H1 (cell line): Measurements from ENCODE around the gene PCDH9. TPM values are rescaled to one million over a fixed set of nuclear protein-coding genes. Genes with fewer than 3 reads are reported as not detected.
A peak's percentile ranks its signal among the peaks of the same experiment; 100 is the strongest.

Experiments used
- ASH2L ChIP-seq: fragments of 200-600, 300-600 bp; sonication (generic); IDR thresholded peaks from one replicate; pipeline ENCODE4 v1.7.1; 2017; ENCODE audit warnings: low read length
- ATF2 ChIP-seq: IDR thresholded peaks from 2 replicates; pipeline ENCODE4 v1.6.1; 2012; ENCODE audit warnings: low read length, inconsistent platforms
- BACH1 ChIP-seq: IDR thresholded peaks from 2 replicates; pipeline ENCODE4 v1.6.1; 2012; ENCODE audit warnings: low read length, improper control_type of control experiment
- BRCA1 ChIP-seq: IDR thresholded peaks from 2 replicates; pipeline ENCODE4 v1.6.1; 2012; ENCODE audit warnings: low read depth, low read length, improper control_type of control experiment
- CEBPB ChIP-seq: IDR thresholded peaks from 2 replicates; pipeline ENCODE4 v1.6.1; 2012; ENCODE audit warnings: low read depth, low read length
- CTBP2 ChIP-seq: IDR thresholded peaks from 2 replicates; pipeline ENCODE4 v1.7.0; 2011; ENCODE audit warnings: borderline replicate concordance, mild to moderate bottlenecking, moderate library complexity, mixed read lengths, low read length; ENCODE audit not compliant: insufficient read depth, insufficient read length
- HDAC2 ChIP-seq, 2 experiments: fragments of 300-600 bp in 1 of 2; sonication (generic) in 1 of 2; IDR thresholded peaks; 2 replicates each; pipeline ENCODE4 v1.6.1; 2011 to 2012; ENCODE audit warnings: low read depth in 2 of 2, low read length in 2 of 2, mild to moderate bottlenecking in 2 of 2, moderate library complexity in 2 of 2, borderline replicate concordance in 1 of 2, inconsistent platforms in 1 of 2
- HDAC6 ChIP-seq: IDR thresholded peaks from one replicate; pipeline ENCODE4 v1.7.1; 2012; ENCODE audit warnings: low read depth, mild to moderate bottlenecking, inconsistent platforms, low read length, moderate library complexity
- JUN ChIP-seq: IDR thresholded peaks from 2 replicates; pipeline ENCODE4 v1.6.1; 2011; ENCODE audit warnings: low read depth, mild to moderate bottlenecking, improper control_type of control experiment, low read length
- POLR2AphosphoS5 ChIP-seq: IDR thresholded peaks from 2 replicates; pipeline ENCODE4 v1.6.1; 2011; ENCODE audit warnings: low read depth, low read length
- POU5F1 ChIP-seq: IDR thresholded peaks from 2 replicates; pipeline ENCODE4 v1.6.1; 2011; ENCODE audit warnings: low read depth, mild to moderate bottlenecking, low read length, moderate library complexity
- RAD21 ChIP-seq, 2 experiments: IDR thresholded peaks in 1 of 2; conservative IDR thresholded peaks in 1 of 2; 2 replicates each; pipeline ENCODE4 v1.6.1; 2011; ENCODE audit warnings: low read depth in 2 of 2, low read length in 2 of 2, improper control_type of control experiment in 1 of 2, inconsistent platforms in 1 of 2, mild to moderate bottlenecking in 1 of 2, moderate library complexity in 1 of 2
- RBBP5 ChIP-seq: IDR thresholded peaks from 2 replicates; pipeline ENCODE4 v1.7.1; 2012; ENCODE audit warnings: low read depth, mild to moderate bottlenecking, inconsistent platforms, low read length, moderate library complexity, borderline replicate concordance
- RXRA ChIP-seq: IDR thresholded peaks from 2 replicates; pipeline ENCODE4 v1.6.1; 2011; ENCODE audit warnings: low read depth, mild to moderate bottlenecking, low read length, moderate library complexity; ENCODE audit not compliant: insufficient read depth
- SIN3A ChIP-seq, 2 experiments: IDR thresholded peaks in 1 of 2; conservative IDR thresholded peaks in 1 of 2; 2 replicates each; pipeline ENCODE4 v1.6.1; 2011 to 2012; ENCODE audit warnings: low read length in 2 of 2, improper control_type of control experiment in 1 of 2, low read depth in 1 of 2, mild to moderate bottlenecking in 1 of 2
- SP1 ChIP-seq: IDR thresholded peaks from 2 replicates; pipeline ENCODE4 v1.6.1; 2011; ENCODE audit warnings: low read depth, low read length
- TBP ChIP-seq: IDR thresholded peaks from 2 replicates; pipeline ENCODE4 v1.6.1; 2011; ENCODE audit warnings: low read depth, low read length, improper control_type of control experiment
- polyA plus RNA-seq, 7 experiments: library from polyadenylated mRNA; depleted of rRNA in 3 of 7; stranded (reverse) in 5 of 7; unstranded in 2 of 7; fragments of >200 nt in 5 of 7; fragments of 200-250 nt in 2 of 7; gene quantifications; 1 replicate in 5 of 7; 2 replicates in 1 of 7; 4 replicates in 1 of 7; pipeline versions ENCODE4 v1.2.1 to v1.2.3, GENCODE V29; 2011 to 2013; ENCODE audit warnings: missing spikeins in 2 of 7, mixed read lengths in 2 of 7
- total RNA-seq: library from RNA; stranded (reverse); fragmentation: NEBNext Ultra II Directional; extraction: Animal tissue kit (Norgen Biotek cat#: 25700); gene quantifications from 2 replicates; pipeline ENCODE4 v1.2.1, GENCODE V29; 2021

PCDH9 gene
- total and polyA plus RNA-seq, 2 of the 8 experiments (the other 6 are each of a cell fraction or from before 2014, with no cell fraction given): 0.12 to 0.60 TPM

GRCh38 chr13:67230404-67231288, 510 bp upstream of the PCDH9 start (continued):
- TF ChIP-seq HDAC6: no peak
- no peak for TF ChIP-seq RXRA
- TF ChIP-seq SIN3A (conservative IDR thresholded peaks at IDR 0.05 in 1 of 2, IDR thresholded peaks at IDR 0.05 in 1 of 2; ENCODE audit: low read depth in 1 of 2, low read length in 2 of 2): peak in 1 of 2 experiments; percentile 88; a peak in 2 of 4 replicates
- no peak for TF ChIP-seq POU5F1
- peak; percentile 95 for TF ChIP-seq SP1
- no peak for TF ChIP-seq BACH1
- no peak for TF ChIP-seq ATF2
- peak; percentile 91 for TF ChIP-seq RBBP5
- TF ChIP-seq RAD21 (IDR thresholded peaks at IDR 0.05 in 1 of 2, conservative IDR thresholded peaks at IDR 0.05 in 1 of 2; ENCODE audit: low read depth in 2 of 2, low read length in 2 of 2): 0 out of 4 replicates have a peak, but pooled peaks of 1 of the 2 experiments have one; percentile 5
- no peak for TF ChIP-seq JUN
- no peak for TF ChIP-seq BRCA1
- no peak for TF ChIP-seq CEBPB
- peak in 1 of 2 experiments; percentile 79; a peak in 1 of 4 replicates for TF ChIP-seq HDAC2 (IDR thresholded peaks at IDR 0.05; ENCODE audit: borderline replicate concordance in 1 of 2, low read depth in 2 of 2, low read length in 2 of 2)
- TF ChIP-seq ASH2L: peak; percentile 94
- TF ChIP-seq POLR2AphosphoS5: no peak
- TF ChIP-seq CTBP2: peak; percentile 92
- 0 out of 2 replicates have a peak, but pooled peaks have one; percentile 21 for TF ChIP-seq TBP
